Stimulated activated CD8-positive, alpha-beta memory T cell treated with anti-CD3 and anti-CD28 coated beads, Interleukin-7, amount 100 ng/mL, for 4 hours (primary cell): ENCODE measurements around the gene NPEPL1.
"Not testable (repeated sequence)": the region's sequence is repeated elsewhere in the genome, so short reads cannot be mapped to it uniquely, and the experiment has no call there.

Source experiments
- DNase-seq, 2 donors: peaks; one replicate each; pipeline ENCODE4 v3.0.0-alpha.2; 2020; ENCODE audit warnings: low read depth in 2 of 2

NPEPL1 gene

GRCh38 chr20:58740356-58741308 lies 48.0 kb downstream of the NPEPL1 start:
- no peak for DNase-seq

DNA sequence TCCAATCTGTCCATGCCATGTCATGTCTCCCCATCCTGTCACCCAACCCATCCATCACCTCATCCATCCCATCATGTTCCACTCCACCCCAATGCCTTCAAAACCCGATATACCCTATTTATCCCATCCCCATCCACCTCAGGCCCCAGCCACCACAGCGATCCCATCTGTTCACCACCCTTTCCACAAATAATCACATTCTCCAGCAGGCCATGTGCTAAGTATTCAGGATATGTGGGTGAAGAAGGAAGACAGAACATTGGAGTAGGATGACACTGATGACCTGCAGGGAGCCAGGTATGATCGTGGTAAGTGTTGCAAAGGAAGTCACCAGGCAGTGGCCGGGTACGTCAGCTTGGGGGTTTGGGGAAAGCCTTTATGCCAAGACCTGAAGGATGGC lies 48.8 kb downstream of the NPEPL1 start:
- DNase-seq: no peak

DNA sequence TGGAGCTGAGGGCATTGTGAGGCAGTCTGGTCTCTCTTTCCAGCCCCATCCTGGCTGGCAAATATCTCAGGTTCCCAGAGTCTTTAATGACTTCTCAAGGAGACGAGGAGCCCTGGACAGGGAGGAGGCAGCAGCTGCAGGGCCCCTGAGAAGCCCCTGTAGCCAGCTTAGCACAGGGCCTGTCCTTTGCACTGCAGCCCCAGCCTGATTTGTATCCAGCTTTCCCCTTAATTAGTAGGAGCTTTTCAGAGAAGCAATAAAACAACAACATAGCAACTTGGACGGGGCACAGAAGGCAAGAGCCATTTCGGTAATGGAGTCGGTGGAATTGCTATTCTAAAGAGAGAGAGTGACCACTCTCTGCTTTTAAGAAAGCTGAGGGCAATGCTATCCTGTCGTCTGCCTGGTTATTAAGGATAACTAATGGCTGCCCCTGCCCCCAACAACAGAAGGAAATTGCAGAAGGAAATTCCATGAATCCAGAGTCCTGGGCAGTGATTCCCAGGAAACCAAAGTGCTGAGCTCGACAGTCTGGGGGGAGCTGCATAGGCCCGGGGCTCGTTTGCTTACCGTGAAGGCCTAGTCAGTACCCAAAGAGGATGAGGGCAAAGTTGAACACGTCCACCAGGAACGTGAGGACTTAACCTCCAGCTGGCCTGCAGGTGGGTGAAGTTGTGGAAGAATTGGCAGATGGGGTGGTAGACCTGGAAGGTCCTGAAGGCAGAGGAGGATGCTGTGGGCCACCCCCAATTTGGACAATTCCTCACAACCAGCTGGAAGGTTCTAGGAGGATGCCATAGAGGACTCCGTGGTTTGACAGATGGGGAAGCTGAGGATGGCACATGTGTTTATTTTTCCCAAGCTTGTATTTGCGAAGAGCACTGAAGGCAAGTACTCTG lies 50.3 kb downstream of the NPEPL1 start:
- DNase-seq: no peak

DNA sequence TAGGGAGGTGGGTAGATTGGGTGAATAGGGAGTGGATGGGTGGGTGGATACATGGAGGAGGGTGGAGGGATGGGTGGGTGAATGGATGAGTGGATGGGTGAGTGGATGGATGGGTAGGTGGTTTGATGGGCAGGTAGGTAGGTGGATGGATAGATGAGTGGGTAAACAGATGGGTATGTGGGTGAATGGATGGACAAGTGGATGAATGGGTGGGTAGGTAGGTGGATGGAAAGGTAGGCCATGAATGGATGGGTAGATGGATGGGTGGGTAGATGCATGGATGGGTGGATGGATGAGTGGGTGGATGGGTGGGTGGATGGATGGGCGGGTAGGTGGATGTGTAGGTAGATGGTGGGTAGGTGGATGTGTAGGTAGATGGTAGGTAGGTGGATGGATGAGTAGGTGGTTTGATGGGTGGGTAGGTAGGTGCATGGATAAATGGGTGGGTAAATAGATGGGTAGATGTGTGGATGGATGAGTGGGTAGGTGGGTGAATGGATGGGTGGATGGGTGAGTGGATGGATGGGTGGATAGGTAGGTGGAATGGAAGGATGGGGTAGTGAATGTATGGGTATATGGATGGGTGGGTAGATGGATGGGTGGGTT lies 51.4 kb downstream of the NPEPL1 start:
- DNase-seq: no peak

DNA sequence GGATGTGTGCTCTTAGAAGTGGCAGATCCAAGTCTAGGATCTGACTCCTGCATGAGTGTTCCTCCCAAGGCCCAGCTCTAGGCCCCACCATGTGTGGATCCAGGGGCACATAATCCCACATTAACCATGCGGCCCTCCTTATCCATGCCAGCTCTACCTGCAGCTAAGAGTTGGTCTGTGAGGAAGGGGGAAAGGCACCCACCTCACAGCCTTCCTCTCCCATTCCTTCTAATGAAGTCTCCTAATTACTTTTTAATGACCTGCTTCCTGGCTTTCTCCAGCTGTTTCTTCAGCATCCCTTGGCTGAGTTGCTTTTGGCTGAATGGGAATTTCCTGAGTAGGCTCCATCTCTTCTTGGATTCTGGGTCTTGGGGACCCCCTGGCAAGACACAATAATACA lies 52.2 kb downstream of the NPEPL1 start:
- DNase-seq: no peak

- DNase-seq: no peak
Observed at GRCh38 chr20:58745391-58745790, 52.8 kb downstream of the NPEPL1 start.

GRCh38 chr20:58746620-58747019 lies 54.0 kb downstream of the NPEPL1 start:
- no peak for DNase-seq

DNA sequence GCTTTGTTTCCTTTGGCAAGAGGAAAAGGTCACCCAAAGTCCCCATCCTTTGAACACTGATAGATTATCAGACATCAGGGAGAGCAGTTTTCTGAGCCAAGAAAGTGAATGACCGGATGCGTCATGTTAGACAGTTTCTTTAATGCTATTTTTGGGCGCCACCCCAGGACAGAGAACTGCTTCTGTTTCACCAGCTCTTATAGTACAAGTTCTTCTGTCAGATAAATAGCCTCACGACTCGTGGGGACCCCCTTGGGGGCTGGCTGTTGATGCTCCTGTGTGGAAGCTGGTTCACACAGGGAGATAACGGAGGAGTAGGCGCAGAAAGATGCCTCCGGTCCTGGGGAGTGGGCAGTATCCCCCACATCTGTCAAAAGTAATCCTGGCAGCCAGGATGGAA lies 54.6 kb downstream of the NPEPL1 start:
- DNase-seq: no peak

GRCh38 chr20:58748618-58749017 lies 56.0 kb downstream of the NPEPL1 start:
- no peak for DNase-seq

- DNase-seq: no peak
Observed at GRCh38 chr20:58749098-58749769, 56.6 kb downstream of the NPEPL1 start.

DNA sequence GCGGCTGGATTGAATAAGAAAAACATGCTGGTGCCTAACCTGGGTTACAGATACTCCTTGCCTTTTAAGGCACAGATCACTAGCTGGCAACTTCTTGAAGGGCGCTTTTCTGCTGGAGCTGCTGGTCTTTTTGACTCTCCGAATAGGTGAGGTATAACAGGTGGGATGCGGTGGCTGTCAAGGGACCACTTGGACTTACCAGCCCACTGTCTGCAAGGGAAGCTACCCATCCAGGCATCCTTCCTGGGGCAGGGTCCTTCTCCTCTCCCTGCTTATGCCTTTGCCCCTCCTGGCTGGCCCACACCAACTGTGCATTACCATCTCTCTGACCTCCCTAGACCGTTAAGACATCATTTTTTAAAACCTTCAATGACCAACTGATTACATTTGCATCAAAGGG lies 57.4 kb downstream of the NPEPL1 start:
- DNase-seq: no peak

DNA sequence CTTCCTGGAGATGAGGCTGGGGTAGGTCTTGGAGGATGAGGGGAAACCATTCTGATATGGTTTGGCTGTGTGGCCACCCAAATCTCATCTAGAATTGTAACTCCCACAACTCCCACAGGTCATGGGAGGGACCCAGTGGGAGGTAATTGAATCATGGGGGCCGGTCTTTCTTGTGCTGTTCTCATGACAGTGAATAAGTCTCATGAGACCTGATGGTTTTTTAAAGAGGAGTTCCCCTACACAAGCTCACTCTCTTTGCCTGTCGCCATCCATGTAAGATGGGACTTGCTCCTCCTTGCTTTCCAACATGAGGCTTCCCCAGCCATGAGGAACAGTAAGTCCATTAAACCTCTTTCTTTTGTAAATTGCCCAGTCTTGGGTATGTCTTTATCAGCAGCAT lies 58.1 kb downstream of the NPEPL1 start:
- not testable (repeated sequence) for DNase-seq

DNA sequence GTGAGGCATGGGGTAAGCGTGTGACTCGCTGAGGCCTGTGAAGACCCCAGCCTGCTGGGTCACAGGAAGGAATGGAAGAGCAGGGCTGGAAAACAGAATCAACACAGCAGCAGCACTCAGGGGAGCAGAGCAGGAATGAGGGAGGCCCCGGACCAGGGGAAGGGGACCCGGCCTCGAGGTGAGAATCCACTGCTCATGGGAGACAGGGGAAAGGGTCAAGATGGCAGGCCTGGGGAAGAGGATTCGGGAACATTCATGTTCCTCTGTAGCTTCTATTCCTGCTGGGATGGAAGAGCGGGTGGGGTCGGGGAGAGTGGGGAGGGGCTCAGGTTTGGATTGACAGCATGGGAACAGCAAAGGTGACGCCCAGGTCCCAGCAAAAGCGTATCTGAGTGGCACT lies 59.4 kb downstream of the NPEPL1 start:
- DNase-seq: no peak

GRCh38 chr20:58752565-58752964 lies 60.0 kb downstream of the NPEPL1 start:
- DNase-seq: no peak

DNA sequence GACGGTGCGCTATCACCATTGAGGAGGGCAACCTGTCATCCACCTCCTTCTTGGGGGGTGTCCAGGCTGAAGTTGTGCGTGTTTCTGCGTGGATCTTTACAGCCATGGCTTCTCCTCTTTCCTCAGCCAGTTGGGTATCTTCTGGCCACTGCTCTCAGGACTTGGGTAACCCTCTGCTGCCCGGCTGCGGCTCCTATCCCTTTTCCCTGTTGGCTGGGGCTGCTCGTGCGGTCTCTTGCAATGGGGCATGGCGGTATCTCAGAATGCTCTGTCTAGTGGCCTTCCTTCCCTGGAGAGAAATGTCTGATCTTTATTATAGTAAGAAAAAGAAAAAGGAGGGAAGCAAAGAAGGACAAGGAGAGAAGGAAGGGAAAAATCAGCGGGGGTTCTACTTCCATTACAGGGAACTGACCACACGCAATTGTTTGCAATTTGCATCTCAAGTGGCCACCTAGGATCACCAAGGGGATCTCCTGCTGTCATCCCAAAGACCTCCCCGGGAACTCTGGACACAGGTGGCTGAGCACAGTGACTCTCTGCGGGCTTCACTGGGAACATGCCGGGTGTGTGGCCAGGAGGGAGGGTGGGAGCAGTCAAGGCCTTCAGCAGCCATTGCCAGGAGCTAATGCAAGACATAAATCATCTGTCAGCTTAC lies 60.8 kb downstream of the NPEPL1 start:
- no peak for DNase-seq

DNA sequence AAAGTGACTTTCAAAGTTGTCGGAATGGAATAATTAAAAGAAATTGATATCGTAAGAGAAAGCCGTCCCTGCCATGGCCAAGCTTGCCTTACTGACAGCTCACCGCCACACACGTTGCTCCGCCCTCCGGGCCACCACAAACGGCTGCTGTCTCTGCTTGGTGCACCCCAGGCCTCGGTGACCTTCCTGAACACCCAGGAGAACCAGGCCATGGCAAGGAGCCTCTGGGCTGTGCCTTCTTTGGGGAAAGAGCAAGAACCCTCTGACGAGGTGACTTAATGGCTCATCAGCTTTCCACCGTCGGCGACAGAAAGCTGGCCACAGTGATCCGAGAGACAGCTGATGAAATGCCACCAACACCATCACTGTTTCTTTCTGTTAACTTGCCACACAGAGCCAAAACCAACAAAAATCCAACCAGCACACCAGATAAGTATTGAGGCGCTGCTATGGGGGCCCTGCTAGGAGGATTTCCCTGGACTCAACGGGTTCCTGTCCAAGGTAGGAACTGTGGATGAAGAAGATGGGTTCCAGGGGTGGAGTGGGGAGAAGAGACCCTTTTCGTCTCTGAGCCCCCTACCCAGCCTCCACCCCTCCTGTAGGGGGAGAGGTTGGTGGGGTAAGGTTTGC lies 61.4 kb downstream of the NPEPL1 start:
- DNase-seq: no peak

GRCh38 chr20:58754584-58754983 lies 62.0 kb downstream of the NPEPL1 start:
- no peak for DNase-seq

DNA sequence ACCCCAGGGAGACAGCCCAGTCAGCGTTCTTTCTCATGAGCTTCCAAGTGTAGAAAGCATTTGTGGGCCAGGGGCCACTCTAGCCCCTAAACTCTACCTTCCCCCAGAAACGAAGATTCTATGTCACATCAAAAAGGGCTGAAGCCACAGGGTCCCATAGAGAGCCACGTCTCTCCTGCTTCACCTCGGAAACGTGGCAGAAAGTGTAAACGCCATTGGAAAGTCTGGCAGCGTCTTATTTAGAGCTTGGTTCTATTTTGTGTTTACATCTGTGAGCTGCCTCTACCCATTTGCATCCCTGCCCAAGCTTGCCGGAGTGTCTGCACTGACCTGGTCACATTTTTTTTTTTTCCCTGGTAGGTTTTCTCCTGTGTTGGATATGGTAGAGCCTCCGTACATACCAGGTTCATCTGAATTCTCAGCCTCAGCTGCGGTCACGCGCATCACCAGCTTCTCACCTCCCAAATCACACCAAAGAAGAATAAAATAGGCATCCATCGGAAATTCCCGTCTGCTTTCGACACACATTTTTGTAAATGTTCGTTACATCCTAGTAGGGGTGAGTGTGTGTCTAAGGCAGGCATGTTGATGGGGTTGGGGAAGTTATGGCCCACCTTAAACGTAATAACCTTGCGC lies 62.6 kb downstream of the NPEPL1 start:
- DNase-seq: no peak

DNA sequence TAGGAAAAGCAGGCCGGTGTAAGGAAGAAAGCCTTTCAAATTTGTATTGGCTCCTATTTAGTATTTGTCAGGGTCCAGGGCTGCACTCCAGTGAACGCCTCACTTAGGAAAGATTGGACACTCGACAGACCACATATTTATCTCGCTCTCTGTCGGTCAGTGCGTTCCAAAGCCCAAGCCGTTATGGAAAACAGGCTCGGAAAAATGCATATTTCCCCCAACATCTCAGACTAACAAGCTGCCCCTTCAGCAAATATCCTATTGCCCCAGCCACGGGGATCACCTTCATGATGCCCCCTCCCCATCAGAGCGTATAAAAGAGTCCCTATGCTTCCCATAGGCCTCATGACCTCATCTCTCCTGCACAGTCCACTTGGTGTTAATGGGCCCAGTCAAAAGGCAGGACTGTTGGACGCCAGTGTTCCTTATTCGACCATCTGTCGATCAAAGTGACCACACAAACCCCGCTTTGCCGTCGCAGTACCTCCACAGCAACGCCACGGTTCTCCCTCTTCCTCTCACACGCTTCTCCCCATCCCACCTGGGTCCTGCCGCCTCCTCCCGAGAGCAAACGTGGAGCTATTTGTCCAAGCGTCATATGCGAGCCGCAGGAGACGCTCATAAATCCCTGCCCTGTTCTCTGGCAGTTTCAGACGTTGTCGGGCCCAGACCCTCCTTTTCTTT lies 63.3 kb downstream of the NPEPL1 start:
- no peak for DNase-seq

DNA sequence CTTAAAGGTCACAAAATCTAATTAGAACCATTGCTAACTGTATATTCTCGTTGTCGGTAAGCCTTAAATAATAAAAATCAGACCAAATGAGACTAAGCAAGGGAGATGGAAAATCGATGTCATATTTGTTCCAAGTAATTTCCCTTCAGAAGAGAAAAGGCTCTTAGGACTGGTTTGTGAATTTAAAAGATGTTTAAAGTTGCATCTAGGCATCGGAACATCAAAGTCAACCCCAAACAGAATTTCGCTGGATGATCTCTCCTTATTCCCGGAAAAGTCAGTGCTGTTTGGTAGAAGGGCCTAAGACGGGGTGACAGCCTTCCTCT lies 63.8 kb downstream of the NPEPL1 start:
- DNase-seq: no peak
